GM19035 (cell line): ENCODE data around the gene PSMD14.
"Not testable (repeated sequence)": the region's sequence is repeated elsewhere in the genome, so short reads cannot be mapped to it uniquely, and the experiment has no call there.

ENCODE experiments used
- ATAC-seq: cut with Tn5 transposase; IDR thresholded peaks from one replicate; pipeline ENCODE4 v1.9.1; 2021; ENCODE audit not compliant: unreplicated experiment

The PSMD14 gene

DNA sequence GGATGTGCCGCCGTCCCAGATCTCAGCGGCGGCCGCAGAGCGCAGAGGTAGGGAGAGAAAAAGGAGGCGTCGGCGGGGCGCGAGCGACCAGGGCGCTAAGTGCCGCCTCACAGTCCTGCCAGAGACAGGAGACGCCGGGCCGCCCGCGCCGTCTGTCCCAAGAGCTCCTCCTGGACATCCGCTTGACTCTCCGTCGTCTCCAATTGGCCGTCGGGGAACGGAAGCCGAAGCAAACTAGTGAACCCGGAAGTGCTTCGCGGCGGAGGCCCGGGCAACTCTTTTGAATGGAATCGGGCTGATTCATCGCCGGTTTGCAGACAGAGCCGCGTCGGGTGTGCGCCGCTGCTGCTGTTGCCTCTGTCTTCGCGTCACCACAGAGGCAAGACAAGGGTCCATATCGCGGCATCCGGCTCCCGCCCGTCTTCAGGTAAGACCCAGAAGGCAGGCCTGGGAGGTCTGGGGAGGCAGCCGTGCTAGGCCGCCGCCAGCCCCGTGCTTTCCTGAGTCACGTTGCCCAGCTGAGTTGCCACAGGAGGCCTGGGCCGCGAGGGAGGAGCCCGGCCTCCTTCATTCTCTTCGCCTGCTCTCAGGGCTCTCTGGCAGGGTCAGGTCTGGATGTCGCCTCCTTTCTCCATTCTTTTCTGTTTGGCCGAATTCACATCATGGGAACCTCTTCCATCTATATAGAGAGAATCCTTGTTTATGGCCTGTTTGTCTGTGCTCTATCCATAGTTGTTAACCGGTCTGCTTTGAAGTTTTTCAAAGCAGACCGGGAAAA is at the start of gene PSMD14:
Gene PSMD14, plus strand, starts transcription at position 248 of the 778 bp plus-strand sequence. CDS start 10,401 bp downstream, outside the sequence.
- ATAC-seq = peak; percentile 98

DNA sequence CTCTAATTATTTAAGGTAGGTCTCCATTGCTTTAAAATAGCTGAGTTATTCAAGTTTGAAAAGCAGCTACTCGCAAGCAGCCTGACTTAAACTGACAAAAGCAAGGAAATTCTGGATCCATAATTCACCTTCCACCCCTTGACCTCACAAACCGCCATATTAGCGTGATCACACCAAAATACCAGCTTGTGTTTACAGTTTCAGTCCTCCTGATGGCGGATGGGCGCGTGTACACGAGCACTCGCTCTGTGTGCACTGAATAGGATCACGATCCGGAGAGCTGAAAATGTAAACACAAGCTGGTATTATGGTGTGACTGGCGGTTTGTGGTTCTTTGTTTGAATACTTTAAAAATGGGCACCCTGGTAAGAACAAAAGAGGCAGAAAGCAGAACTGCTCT is 42.4 kb upstream of the PSMD14 start:
- ATAC-seq = no peak

DNA sequence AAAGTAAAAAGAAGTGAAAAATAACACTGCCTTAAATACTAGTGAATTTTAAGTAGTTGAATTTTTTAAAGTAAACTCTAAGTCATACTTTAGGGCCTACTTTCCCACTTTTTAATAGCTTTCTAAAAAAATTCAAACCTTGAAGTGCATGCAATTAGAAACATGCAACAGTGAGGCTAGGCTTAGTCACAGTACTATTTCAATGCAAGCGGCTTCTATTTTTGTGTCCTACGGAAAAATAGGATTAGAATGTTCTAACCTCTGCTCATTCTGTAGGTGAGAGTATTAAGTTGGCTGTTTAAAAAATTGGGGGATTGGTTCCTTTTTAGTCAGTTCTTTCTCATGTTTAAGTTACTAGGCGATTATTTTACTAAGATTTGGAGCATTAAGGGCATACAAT is 39.1 kb upstream of the PSMD14 start:
- no peak for ATAC-seq

DNA sequence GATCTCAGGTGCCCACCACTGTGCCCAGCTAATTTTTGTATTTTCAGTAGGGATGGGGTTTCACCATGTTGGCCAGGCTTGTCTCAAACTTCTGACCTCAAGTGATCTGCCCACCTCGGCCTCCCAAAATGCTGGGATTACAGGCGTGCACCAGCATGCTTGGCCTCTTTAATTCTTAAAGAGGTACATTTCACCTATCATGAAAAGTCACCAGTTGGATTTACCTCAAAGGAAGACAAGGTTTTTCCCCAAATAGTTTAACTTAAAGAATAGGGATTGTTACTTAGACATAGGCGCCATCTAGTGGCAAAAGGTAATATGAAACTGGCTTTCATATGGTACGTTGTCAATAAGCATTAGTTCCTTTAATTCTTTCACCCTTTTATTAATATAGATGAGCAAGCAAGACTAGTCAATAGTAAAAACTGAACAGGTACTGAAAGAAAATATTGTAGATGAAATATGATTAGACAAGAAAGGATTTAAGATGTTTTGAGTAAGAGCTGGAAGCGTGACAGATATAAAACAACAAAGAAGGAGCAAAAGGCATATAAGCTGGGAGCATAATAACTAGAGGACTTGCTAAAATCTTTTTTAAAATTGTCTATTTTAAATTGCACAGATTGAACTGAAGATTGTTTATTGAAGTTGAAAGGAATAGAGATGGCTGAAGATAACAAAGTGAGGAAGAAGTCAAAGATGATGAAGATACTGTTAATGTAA is 35.0 kb upstream of the PSMD14 start:
- peak; percentile 76 for ATAC-seq

DNA sequence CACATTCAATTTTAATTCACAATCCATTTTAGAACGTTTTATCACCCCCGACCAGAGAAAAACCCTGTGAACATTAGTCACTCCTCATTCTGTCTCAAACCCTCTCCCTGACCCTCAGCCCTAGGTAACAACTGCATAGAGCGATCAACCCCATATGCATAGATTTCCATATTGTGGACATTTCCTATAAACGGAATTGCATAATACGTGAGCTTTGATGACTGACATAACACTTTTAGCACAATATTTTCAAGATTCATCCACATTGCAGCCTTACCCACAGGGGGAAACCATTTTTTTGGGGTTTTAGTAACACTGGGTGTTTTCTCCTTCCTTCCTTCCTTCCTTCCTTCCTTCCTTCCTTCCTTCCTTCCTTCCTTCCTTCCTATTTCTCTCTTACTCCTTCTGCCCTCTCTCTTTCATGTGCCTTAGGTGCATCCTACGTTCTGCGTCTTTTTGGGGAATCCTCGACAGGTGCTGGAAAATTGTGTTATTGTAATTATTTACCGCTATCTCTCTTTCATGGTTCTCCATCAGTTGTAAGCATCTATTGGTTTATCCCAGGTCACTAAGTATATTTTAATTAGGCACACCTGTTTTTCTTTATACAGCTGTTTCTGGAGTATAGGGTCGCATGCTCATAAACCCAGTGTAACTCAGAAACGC is 29.5 kb upstream of the PSMD14 start:
- ATAC-seq = not testable (repeated sequence)

DNA sequence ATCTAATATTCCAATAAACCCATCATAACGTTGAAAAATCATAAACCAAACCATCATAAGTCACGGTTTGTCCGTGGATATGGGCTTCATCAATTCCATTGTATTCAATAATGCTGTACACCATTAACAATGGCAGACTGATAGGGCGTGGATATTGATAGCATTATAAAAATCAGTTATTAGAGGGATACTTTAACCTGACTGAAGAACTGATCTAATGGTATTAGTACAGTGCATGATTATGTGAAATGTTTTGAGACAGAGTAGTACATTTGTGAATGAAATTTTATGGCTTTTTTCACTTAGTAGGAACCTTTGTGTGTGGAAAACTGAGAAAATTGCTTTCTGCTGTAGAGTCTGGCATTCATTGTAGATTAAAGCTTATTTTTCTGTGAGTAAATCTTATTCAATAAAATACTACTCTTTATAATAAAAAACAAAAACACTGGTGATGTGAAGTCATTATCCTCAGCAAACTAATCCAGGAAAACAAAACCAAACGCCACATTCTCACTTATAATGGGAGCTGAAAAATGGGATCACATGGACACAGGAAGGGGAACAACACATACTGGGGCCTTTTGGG is 28.9 kb upstream of the PSMD14 start:
- ATAC-seq = not testable (repeated sequence)

DNA sequence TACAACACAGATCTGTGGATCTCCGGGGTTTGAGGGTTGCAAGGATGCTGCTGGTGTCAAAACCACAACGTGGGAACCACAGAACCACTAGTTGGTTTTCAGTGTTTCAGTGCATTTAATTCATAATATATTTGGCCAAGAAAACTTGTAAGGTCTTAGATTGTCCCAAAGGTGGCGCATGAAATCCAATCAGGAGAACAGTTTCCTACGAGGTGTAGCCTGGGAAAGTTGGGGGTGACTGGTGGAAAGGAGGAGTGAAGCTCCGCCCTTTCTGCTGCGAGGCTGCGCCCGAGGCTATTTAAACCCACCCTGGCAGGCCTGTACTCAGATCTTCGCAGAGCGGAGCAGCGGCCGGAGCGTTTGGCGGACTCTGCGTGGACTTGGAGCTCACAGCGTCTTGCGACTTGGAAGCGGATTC is 27.3 kb upstream of the PSMD14 start:
- ATAC-seq = not testable (repeated sequence)

DNA sequence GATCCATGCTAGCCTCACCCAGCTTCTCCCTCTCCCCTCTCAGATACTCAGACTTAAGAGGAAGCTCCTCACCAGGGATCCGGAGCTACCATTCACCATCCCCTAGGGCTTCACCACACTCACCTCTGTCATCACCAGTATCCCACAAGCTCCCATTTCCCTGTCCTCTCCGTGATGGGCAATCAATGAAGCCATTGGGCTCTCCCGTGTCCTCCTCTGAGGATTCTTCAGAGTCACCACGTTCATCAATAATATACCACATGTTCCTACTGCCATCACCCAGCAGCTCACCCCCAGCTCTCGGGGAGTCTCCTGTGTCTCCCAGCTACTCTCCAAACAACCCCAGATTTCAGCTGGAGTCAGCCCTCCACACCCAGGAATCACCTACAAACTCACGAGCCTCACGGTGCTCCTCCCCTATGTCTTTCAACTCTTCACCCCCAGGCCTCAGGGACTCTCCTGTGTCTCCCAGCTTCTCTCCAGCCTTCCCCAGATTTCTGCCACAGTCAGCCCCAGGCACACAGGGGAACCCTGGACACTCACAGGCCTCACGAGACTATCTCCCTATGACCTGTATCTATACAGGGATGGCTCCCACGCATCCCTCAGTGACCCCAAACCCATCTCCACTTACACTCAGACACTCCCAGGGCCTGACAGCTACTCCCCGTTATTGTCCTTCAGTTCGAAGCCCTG is 26.5 kb upstream of the PSMD14 start:
- ATAC-seq = not testable (repeated sequence)

DNA sequence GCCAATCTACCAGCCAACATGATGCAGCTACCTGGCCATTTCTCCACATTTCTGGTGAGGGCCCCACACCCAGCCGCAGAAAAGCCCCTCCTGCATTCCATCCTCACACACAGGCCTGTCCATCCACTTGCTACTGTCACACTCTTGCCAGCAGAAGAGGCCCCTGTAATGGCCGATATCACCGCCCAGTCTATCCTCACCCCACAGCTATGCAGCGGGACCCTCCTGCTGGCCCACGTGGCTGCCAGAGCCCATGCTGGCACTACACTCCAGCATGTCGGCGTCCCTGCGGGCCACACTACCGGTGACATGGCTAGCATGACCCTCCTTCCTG is 25.9 kb upstream of the PSMD14 start:
- not testable (repeated sequence) for ATAC-seq

DNA sequence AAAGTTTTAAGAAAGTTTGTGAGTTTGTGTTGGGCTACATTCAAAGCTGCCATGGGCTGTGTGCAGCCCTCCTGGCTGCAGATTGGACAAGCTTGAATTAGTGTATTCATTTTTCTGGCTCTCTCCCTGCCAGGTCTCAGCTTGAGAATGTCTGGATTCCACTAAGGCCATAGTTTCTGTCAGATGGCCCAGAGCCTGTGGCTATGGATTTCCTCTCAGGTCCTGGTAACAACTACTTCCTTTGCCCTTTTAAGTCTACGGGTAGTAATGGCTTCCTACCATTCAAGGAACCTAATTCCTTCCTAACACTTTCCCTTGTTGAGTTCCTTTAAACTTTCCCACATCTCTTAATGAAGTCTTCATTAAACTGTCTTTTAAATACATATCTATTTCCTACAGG is 24.3 kb upstream of the PSMD14 start:
- no peak for ATAC-seq

DNA sequence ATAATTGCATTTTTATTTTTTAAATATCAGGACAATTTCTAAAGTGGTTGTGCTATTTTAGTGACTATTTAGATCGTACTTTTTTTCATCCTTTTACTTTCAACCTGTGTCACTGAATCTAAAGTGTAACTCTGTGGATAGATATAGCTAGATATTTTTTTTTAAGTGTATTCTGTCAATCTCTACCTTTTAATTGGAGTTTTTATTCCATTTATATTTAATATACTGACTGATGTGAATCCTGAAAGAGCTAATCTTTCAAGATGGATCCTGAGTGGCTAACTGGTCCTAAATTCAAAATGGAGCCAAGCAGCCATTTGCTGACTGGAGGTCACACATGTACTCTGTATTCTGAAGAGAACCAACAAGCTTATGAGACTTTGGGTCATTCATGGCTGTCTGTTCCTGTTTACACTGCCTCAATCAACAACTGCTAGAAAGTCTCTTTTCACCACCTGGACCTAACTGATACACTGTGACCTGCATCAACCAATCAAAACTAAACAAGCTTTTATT is 4.6 kb upstream of the PSMD14 start:
- ATAC-seq = no peak

DNA sequence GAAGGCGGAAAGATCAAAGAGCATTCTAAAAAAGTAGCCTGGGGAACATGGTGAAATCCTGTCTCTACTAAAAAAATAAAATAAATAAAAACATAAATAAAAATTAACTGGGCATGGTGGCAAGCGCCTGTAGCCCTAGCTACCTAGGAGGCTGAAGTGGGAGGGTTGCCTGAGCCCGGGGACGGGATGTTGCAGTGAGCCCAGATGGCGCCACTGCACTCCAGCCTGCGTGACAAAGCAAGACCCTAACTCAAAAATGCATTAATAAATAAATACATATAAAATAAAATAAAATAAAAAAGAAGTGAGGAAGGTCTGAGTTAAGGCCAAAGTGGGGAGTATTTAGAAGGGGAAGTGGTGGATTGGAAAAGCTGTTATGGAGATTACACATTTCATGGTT is 1.3 kb upstream of the PSMD14 start:
- ATAC-seq = no peak

DNA sequence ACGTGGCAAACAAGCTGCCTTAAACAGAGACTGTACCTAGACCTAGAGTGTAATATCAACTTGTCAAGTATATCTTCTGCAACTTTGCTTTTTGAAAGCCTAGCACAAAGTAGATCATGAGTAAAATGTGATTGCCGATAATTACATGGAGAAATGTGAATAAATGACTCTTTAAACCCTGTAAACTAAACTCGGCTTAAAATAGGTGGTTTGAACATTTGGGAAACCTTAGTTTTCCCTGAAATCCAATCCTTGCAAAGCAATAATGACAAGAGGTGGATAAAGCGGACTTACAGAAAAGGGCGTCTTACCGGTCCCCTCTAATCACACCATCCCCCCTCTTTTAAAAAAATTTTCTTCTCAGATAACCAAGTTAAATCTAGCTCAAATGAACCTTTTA is 549 bp upstream of the PSMD14 start:
- no peak for ATAC-seq

DNA sequence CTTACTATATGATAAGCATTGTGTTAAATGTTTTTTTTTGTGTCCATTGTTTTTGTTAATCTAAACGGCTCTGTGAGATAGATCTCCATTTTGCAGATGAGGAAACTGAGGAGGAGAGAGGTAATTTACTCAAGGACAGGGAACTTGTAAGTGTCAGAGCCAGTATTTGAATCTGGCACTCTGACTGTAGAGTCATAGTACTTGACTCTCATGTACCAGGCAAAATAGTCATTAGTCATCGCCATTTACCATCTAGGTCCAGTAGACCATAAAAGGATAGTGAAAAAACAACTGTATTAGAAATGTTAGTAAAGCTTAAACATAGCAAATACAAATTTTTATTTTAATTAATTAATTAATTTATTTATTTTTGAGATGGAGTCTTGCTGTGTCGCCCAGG is 4.8 kb downstream of the PSMD14 start:
- ATAC-seq = no peak

DNA sequence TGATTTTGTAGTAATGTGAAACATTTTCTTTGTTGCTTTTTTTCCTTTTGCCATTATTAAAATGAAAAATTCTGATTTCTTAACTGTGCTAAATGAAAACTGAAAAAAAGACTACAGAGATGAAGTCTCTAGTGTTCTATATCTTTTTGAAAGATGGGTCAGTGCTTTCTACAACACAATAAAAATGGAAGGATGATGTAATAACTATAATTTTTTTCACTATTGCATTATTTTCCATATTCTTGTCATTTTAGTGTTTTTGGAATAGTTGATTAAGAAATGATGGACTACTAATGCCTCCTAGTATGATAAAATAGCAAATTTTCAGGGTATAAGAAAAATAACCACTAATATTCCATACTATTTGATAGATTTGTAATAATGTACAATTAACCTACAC is 7.2 kb downstream of the PSMD14 start:
- ATAC-seq = no peak

DNA sequence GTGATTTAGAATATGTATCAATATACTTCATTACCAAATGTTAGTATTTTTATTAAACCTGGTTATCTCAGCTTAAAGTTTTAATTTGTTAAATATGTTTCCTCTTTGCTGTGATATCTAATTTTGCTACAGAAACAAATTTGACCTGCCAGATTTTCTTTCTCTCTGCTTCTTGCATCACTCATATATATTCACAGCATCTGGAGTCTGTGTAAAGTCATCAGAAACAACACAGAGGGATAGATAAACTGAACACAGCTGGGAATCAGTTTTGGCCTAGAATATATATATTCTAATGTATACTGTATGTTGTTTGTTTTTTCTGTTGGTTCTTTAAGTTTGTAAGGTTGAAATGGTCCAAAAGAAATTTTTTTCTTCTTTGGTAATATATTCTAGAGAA is 8.5 kb downstream of the PSMD14 start:
- ATAC-seq = no peak

DNA sequence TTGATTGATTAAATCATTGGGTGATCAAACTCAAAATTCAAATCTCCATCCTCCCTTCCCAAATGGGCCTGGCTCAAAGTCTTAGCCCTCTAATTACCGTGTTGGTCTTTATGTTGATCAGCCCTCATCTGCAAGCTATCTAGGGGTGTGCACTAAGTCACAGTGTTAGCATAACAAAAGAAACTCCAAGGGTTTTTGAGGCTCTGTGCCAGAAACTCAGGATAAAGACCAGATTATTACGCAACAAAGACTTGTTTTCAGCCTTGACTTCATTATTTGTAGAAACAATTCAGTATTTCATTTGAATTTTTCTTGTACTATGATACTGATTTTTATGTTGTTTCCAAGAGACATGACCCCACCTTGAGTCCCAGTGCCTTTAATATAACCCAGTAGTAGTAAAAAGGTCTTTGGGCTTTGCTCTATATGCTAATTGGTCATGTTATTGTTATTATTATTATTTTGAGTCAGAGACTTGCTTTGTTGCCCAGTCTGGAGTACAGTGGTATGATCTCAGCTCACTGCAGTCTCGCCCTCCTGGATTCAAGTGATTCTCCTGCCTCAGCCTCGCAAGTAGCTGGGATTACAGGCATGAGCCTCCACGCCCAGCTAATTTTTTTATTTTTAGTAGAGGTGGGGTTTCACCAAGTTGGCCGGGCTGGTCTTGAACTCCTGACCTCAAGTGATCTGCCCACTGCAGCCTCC is 13.9 kb downstream of the PSMD14 start:
- no peak for ATAC-seq

DNA sequence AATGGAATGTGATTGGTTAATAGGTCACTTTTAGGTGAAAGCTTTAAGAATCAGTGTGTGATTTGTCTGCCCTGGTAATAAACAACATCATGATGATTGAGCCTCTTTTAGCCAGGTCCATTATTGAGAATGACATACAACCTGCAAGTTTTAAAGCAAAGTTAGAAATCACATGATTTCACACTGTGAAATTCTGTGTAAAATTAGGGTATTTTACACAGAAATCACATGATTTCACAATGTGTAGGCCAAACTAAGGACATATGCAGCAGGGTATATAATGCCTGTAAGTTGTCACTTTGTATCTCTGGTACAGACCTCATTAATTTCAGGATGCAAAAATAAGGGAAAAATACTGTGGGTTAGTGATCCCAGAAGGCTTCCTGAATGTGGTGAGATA is 16.7 kb downstream of the PSMD14 start:
- no peak for ATAC-seq

DNA sequence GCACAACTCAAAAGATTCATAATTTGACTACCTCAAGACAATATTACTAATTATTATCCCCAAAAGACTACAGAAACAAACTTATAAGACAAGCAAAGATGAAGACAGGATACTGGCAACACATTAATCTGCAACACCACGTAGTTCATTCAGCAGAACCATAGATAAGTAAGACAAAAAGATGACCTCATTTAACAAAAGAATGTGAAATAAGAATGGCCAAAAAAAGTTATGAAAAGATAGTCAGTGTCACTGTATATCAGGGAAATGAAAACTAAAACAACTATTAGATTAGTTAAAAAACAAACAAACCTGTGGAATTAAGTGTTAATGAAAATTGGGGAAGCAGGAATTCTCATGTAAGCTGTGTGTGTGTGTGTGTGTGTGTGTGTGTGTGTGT is 19.4 kb downstream of the PSMD14 start:
- ATAC-seq = no peak

DNA sequence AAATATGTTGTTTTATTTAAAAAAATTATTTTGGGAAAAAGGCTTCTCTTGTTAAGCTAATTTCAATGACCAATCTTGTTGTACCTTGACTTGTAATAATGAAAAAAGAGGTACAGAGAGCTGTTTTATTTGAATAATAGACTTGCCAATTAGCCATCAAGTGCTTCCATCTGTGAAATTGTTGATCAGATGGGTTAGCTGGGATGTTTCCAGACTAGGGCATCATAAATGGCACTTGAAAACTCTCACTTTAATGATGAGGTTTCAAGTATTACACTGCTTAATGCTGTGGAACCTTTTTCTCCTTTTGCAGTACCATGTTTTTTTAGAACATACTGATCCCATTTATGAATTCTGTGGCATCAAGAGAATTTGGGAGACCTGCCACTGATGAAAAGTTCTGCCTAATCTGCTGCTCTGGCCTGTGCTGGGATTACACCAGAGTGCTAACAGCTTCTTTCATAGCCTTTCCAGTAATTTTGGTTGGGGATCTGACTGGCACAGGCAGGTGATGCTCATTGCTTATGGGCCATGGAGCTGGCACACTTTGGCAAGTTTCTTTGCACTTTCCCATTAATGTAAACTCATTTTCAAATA is 24.2 kb downstream of the PSMD14 start:
- ATAC-seq = no peak
